Stimulated activated CD4-positive, alpha-beta T cell treated with anti-CD3 and anti-CD28 coated beads, Interleukin-2, amount 100 ng/mL, for 48 hours (primary cell): ENCODE results near the gene SLC25A30.
"Not testable (repeated sequence)": the region's sequence is repeated elsewhere in the genome, so short reads cannot be mapped to it uniquely, and the experiment has no call there.

ENCODE experiments used
- DNase-seq, 2 donors: peaks; one replicate each; pipeline ENCODE4 v3.0.0-alpha.2; 2020

Gene SLC25A30

DNA sequence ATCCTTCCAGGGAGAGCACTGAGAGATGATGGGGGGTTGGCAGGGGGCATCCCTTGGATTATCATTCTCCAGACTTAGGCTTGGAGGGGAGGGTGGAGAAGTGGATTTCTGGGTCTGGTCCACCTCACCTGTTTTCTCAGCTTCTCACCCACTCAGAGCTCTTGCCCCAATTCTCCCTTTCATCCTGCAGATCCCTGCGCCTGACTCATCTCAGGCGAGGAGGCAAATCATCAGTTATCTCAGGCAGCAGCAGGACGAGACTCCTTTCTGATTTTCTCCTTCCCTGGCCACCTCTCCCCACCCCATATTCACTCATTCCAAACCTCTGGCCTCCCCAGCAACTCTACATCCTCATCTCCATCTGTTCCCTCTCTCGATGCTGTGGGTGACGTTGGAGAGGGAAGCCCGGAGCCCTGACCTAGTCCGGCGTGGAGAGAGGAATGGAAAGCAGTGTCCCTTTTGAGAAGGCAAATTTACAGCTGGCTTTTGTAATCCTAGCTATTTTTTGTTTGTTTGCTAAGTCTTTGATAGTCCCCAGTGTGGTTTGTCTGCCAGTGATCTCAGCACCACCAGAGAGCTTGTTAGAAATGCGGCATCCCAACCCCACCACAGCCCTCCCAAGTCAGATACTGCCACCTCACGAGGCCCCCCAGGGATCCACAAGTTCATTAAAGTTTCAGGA, 53.2 kb downstream of the SLC25A30 start:
- no peak for DNase-seq

DNA sequence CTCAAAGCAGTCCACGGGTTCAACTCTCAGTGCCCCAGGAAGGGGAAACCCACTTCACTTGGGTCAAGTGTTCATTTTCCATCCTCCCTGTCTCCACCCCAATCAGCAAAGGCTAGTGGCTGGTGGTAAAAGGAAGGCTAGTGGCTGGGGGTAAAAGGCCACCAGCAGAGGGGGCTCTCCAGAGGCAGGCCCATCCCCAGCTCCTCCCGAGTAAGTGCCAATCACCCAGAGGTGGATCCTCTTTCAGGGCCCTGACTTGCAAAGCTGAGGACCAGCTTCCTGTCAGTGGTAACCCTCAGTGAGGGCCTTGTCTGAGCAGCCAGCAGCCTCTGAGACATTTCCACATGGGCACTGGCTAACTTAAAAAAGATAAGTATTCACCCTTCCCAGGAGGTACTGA, 55.2 kb downstream of the SLC25A30 start:
- no peak for DNase-seq

DNA sequence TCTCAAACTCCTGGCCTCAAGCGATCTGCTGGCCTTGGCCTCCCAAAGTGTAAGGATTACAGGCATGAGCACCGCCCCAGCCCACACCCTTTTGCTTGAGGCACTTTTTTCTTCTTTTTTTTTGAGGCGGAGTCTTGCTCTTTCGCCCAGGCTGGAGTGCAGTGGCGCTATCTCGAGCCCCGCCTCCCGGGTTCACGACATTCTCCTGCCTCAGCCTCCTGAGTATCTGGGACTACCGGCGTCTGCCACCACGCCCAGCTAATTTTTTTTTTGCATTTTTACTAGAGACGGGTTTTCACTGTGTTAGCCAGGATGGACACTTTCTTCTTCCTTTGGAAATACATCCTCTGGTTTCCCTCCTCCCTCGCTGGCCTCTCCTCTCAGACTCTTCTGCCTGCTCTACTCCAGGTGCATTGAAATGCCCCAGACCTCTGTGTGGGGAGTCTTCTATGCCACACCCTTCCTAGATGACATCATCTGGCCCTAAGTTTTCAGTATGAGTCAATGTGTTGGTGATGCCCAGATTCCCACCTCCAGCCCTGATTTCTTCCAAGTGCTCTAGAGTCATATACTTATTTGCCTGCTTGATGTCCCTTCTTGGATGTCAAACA, 56.5 kb downstream of the SLC25A30 start:
- DNase-seq, result no peak

DNA sequence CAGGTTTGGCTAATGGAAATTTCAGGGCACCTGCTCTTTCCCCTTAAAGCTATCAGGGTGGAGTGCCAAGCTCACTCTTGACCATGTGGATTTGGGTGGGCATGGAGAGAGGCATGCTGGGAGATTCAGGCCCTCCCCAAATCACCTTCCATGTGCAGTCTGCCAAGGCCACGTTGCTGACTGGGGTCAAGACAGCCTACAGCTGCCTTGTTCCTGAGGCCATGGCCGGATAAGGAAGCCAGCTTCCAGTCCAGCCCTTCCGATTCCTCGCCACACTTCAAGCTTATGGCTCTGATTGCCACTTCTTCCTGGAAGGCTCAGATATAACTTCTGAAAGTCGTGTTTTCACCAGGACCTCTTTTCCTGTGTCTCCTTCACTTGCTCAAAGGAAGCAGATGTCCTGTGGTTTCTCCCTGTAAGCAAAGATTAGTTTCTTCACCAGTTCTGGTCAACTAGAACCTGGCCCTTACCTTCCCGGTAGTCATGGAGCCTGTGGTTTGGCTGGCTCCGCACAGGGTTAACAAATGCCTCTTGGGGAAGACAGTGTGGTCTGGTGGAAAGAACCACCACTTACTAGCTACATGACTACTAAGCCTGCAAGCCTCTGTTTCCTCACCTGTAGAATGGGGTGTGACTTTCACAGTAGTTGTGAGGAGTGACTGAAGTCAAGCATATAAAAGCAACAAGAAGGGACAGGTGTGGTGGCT, 61.1 kb downstream of the SLC25A30 start:
- DNase-seq, result no peak

DNA sequence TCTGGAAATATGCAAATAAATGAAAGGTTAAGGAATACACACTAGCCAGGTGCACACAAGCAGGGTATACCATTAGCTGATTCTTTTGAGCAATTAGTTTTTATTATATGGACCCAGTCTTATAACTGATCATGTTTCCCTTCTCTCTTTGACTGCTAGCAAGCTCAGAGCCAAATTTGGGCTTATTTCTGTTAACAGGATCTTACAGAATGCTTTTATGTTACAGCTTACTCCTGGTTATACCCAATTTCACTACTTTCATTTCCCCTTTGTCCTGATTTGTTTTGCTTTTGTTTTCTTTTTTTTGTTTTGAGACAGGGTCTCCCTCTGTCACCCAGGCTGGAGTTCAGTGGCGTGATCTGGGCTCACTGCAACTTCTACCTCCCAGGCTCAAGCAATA, 64.3 kb downstream of the SLC25A30 start:
- no peak for DNase-seq

DNA sequence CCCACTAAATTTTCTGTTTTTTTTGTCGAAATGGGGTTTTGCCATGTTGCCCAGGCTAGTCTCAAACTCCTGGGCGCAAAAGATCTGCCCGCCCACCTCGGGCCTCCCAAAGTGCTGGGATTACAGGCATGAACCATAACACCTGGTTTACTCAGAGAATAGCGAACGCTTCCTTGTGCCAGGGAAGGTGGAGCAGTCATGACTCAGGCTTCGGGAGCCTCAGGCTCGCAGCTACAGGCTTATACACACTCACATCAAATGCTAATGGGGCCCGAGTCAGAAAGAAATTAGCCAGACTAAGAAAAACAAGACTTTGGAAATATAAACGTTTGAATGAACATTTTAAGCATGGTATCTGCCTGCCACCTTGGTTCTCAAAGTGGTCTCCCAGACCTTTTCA, 66.1 kb downstream of the SLC25A30 start:
- no peak for DNase-seq

DNA sequence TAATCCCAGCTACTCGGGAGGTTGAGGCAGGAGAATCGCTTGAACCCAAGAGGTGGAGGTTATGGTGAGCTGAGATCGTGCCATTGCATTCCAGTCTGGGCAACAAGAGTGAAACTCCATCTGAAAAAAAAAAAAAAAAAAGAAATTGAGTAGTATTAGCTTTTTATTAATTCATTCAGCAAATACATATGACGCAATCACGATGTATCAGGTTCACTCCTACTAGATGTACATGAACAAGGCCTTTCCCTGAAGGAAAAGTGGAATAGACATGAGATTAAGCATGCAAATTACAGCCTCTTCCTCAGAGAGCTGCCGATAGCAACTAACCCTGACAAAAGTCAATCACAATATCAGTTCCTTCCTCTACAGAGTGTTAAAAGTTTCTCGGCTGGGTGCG, 68.0 kb downstream of the SLC25A30 start:
- DNase-seq, result no peak

DNA sequence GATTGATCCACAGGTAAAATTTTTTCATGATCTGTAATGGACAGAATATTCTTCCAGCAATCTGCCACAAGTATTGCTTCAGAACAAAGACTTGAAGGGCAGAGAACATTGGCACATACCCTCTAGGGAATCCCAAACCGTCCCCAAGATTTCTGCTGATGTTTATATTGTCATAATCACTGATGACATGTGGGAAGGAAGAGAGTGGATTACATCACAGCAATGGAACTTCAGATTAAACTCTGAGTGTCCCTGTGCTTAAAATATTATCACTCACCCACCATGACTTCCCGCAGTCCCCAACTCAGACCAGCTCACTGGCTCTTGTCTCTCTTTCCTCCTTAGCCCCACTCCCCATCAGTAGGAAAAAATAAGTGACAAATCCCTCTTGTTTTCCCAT, 68.7 kb downstream of the SLC25A30 start:
- DNase-seq, result no peak

DNA sequence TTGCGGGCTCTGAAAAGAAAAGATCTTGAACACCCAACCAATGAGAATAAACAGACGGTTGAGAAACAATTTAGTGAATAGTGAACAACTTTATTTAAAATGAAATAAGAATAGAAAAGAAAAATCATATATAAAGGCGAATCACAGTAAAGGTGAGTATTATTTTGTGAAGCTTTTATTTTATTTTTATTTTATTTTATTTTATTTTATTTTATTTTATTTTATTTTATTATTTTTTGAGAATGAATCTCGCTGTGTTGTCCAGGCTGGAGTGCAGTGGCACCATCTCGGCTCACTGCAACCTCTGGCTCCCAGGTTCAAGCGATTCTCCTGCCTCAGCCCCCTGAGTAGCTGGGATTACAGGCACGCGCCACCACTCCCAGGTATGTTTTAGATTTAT, 74.1 kb downstream of the SLC25A30 start:
- DNase-seq, result not testable (repeated sequence)
